PC-3 (cell line): ENCODE data around the gene MED13L. TPM values are rescaled to one million over a fixed set of nuclear protein-coding genes. Genes with fewer than 3 reads are reported as not detected.

ENCODE experiments used
- ATAC-seq: fragments of 200-7000 bp; cut with Tn5 transposase; 2 replicates; pipeline ENCODE4 v1.9.1; 2020; ENCODE audit warnings: mild to moderate bottlenecking, moderate library complexity
- BruUV-seq: library from RNA; stranded (reverse); fragments of 400-500 nt; replicated peaks from 2 replicates; lab custom pipeline; 2021; lab: Mats Ljungman, UMichigan
- CTCF ChIA-PET: fragments of 300-600 bp; sonication (Branson Sonifier 250); formaldehyde crosslinking; loops from one replicate; lab custom pipeline; 2022; ENCODE audit warnings: antibody characterized with exemption; lab: Charles Lee
- POLR2A ChIA-PET: fragments of 300-600 bp; sonication (Branson Sonifier 250); formaldehyde crosslinking; loops from one replicate; lab custom pipeline; 2022; ENCODE audit warnings: antibody characterized with exemption; ENCODE audit not compliant: unreplicated experiment; lab: Charles Lee
- DNase-seq: peaks from one replicate; pipeline ENCODE4 v3.0.0-alpha.2; 2015
- H2AFZ ChIP-seq: fragments of 300-600 bp; sonication (generic); 2 replicates; pipeline ENCODE4 v1.6.0; 2016; ENCODE audit warnings: antibody characterized with exemption, low read length
- H3F3A ChIP-seq: fragments of 300-600 bp; sonication (generic); one replicate; pipeline ENCODE4 v1.6.0; 2017; ENCODE audit warnings: antibody characterized with exemption, low read length, control low read depth, mild to moderate bottlenecking; ENCODE audit not compliant: unreplicated experiment
- H3K27ac ChIP-seq: fragments of 300-600 bp; sonication (generic); 2 replicates; pipeline ENCODE4 v1.5.1; 2016; ENCODE audit warnings: mild to moderate bottlenecking, low read length
- H3K27me3 ChIP-seq: fragments of 300-600 bp; sonication (generic); 2 replicates; pipeline ENCODE4 v1.6.1; 2016; ENCODE audit warnings: low read length, mixed read lengths
- H3K36me3 ChIP-seq: fragments of 300-600 bp; sonication (generic); 2 replicates; pipeline ENCODE4 v1.6.1; 2016; ENCODE audit warnings: low read depth, mixed run types, low read length, mixed read lengths
- H3K4me1 ChIP-seq: fragments of 300-600 bp; sonication (generic); 2 replicates; pipeline ENCODE4 v1.5.1; 2016; ENCODE audit warnings: low read length; ENCODE audit not compliant: insufficient read depth
- H3K4me2 ChIP-seq: fragments of 300-600 bp; sonication (generic); 2 replicates; pipeline ENCODE4 v1.6.0; 2016; ENCODE audit warnings: low read length
- H3K4me3 ChIP-seq: fragments of 300-600 bp; sonication (generic); 2 replicates; pipeline ENCODE4 v1.5.1; 2016; ENCODE audit warnings: mild to moderate bottlenecking, low read length, mixed read lengths
- H3K79me2 ChIP-seq: fragments of 300-600 bp; sonication (generic); 2 replicates; pipeline ENCODE4 v1.6.1; 2017; ENCODE audit warnings: low read length, mixed read lengths
- H3K9ac ChIP-seq: fragments of 300-600 bp; sonication (generic); 2 replicates; pipeline ENCODE4 v1.6.0; 2016; ENCODE audit warnings: mild to moderate bottlenecking, low read length
- H3K9me2 ChIP-seq: fragments of 300-600 bp; sonication (generic); replicated peaks from 2 replicates; pipeline ENCODE4 v1.6.1; 2016; ENCODE audit warnings: mixed run types, low read length, mixed read lengths
- H3K9me3 ChIP-seq: fragments of 300-600 bp; sonication (generic); 2 replicates; pipeline ENCODE4 v1.6.1; 2016; ENCODE audit warnings: low read length, mixed read lengths
- H4K20me1 ChIP-seq: fragments of 300-600 bp; sonication (generic); 2 replicates; pipeline ENCODE4 v1.6.1; 2016; ENCODE audit warnings: low read length, mixed read lengths
- EZH2 ChIP-seq: fragments of 300-600 bp; sonication (generic); IDR thresholded peaks from one replicate; pipeline ENCODE4 v1.6.1; 2017; ENCODE audit warnings: antibody characterized with exemption, mild to moderate bottlenecking, low read length; ENCODE audit not compliant: unreplicated experiment
- EZH2phosphoT487 ChIP-seq: fragments of 300-600 bp; sonication (generic); IDR thresholded peaks from 2 replicates; pipeline ENCODE4 v1.6.1; 2018; ENCODE audit warnings: mild to moderate bottlenecking, antibody characterized with exemption, low read length, borderline replicate concordance
- intact Hi-C: fragments of 100-400 bp; cut with micrococcal nuclease; formaldehyde crosslinking; loops from 2 replicates; pipeline ENCODE4 v1.9.0; 2023
- total RNA-seq: library from RNA; depleted of rRNA; stranded (reverse); fragments of >200 nt; gene quantifications from 2 replicates; pipeline ENCODE4 v1.2.3, GENCODE V29; 2014
- TF ChIP-seq, protein P1 (sequence below): fragments of 300-600 bp; sonication (generic); conservative IDR thresholded peaks from 2 replicates; pipeline ENCODE4 v1.5.1; 2017; ENCODE audit warnings: antibody characterized with exemption, low read depth, mild to moderate bottlenecking, low read length

The MED13L gene
- total RNA-seq, 1 experiment from 2014 or later, result 61.2 TPM

DNA sequence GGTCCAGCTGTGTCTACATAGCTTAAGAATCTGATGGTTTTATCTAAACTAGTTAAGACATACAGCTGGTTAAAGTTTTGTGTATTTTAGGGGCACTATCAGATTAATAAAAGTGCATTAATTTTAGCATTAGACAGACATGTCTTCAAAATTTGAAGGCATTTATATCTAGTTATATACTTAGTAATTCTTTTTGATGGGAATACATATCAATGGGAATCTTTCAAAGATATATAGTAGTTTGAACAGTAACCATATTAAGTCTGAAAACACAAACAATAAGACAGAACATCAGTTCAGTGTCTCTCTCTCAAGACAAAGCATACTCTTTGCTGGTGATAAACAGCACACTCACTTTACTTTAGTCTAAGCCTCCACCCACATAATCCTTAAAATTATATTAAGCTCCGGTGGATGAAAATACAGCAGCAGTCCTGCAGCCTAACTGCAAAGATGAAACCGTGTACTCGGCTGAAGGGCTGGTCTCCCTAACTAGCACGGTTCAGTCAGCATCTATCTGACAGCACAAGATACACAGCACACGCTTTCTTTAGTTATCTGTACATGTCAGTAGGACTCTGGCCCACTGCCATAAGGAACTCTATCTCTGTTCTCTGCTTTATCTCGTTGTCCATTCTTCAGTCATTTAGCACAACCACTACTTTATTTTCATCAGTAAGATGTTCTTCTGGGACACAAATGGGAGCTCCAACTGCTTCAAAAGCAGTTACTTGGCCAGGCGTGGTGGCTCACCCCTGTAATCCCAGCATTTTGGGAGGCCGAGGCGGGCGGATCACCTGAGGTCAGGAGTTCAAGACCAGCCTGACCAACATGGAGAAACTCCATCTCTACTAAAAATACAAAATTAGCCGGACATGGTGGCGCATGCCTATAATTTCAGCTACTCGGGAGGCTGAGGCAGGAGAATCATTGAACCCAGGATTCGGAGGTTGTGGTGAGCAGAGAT lies 80.5 kb downstream of the MED13L start:
- H3K4me3 ChIP-seq, result no peak overlapping the region
- no peaks in the 10 kb centered on the region for H3K27me3 ChIP-seq
- ATAC-seq (no peak; the same call in 1 of the 2 replicates), DNase-seq (no peak)
- H2AFZ ChIP-seq, result no peak overlapping the region
- no peak overlapping the region for H3K4me2 ChIP-seq
- ChIA-PET CTCF (no interaction called here), POLR2A (no interaction called here)
- H3K27ac ChIP-seq, result no peak overlapping the region
- intact Hi-C loops, result no loop called here
- no peaks in the 10 kb centered on the region for H3K9me2 ChIP-seq
- peaks cover 100% of the 10 kb centered on the region for H3K79me2 ChIP-seq
- TF ChIP-seq, protein P1, sequence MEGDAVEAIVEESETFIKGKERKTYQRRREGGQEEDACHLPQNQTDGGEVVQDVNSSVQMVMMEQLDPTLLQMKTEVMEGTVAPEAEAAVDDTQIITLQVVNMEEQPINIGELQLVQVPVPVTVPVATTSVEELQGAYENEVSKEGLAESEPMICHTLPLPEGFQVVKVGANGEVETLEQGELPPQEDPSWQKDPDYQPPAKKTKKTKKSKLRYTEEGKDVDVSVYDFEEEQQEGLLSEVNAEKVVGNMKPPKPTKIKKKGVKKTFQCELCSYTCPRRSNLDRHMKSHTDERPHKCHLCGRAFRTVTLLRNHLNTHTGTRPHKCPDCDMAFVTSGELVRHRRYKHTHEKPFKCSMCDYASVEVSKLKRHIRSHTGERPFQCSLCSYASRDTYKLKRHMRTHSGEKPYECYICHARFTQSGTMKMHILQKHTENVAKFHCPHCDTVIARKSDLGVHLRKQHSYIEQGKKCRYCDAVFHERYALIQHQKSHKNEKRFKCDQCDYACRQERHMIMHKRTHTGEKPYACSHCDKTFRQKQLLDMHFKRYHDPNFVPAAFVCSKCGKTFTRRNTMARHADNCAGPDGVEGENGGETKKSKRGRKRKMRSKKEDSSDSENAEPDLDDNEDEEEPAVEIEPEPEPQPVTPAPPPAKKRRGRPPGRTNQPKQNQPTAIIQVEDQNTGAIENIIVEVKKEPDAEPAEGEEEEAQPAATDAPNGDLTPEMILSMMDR, result no peak
- TF ChIP-seq EZH2phosphoT487 (no peak), EZH2 (no peak)
- H3K9me3 ChIP-seq, result no peaks in the 10 kb centered on the region
- H4K20me1 ChIP-seq, result peaks cover 38% of the 10 kb centered on the region
- H3F3A ChIP-seq, result no peaks in the 10 kb centered on the region
- no TSS peak for BruUV-seq
- H3K4me1 ChIP-seq, result peaks cover 8% of the 10 kb centered on the region
- no peak overlapping the region for H3K9ac ChIP-seq
- no peaks in the 10 kb centered on the region for H3K36me3 ChIP-seq

DNA sequence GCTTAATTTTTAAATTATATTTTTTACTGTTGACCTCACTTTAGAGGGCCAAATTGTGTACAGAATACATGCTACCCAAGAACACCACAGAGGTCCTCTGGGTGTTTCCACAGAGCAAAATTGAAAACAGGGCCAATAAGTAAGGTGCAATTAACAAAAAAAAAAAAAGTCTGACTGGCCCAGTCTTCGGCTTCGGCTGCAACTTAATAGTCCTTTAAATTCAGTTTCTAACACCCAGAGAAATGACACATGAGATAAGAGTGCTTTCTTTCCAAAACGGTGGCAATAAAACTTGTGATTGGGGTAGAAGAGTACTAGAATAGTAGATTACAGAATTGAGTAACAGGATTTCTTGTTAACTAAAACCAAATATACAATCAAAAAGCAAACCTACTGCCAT lies 81.3 kb downstream of the MED13L start:
- ChIA-PET POLR2A (interaction anchor here (0.6 kb wide), 1 partner anchor 223 kb away, joined by 4 read pairs; no protein-coding TSS in a partner anchor), CTCF (interaction anchor here (0.7 kb wide), 1 partner anchor 17 kb away, joined by 3 read pairs; no protein-coding TSS in a partner anchor)
- Histone ChIP-seq H3K4me1 (peaks cover 5% of the 10 kb centered on the region), H3K27ac (no peak overlapping the region), H3F3A (no peaks in the 10 kb centered on the region), H3K36me3 (no peaks in the 10 kb centered on the region), H4K20me1 (peaks cover 30% of the 10 kb centered on the region), H3K9me3 (no peaks in the 10 kb centered on the region), H3K4me3 (no peak overlapping the region), H3K4me2 (no peak overlapping the region), H3K79me2 (peaks cover 99% of the 10 kb centered on the region), H3K27me3 (no peaks in the 10 kb centered on the region), H2AFZ (no peak overlapping the region), H3K9me2 (no peaks in the 10 kb centered on the region), H3K9ac (no peak overlapping the region)
- no TSS peak for BruUV-seq
- TF ChIP-seq EZH2 (no peak), EZH2phosphoT487 (no peak)
- TF ChIP-seq, protein P1, result no peak
- no peak for ATAC-seq
- DNase-seq, result no peak
- intact Hi-C loops, result no loop called here

DNA sequence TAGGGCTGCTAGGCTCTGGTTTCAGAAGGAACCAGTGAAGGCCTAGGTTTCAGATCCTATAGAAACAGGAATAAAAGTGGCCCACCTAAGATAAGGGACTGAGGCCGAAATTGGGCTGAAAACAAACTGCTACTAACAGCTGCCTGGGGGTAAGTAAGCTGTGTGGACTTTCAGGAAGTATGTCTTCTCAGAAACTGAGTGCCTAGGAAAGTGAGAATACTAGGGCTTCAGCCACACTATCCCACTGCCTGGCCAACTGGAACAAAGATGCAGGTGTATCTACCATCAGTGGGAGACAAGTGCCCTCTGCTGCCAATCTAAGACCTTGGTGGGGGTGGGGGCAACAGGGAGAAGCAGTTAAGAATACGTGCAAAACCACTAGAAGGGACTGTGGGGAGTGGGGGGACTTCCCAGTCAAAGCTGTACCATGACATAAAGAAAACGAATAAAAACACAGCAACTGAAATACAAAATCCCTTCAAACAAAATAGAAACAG lies 82.5 kb downstream of the MED13L start:
- POLR2A ChIA-PET, result no interaction called here
- ATAC-seq, result no peak; the same call in 1 of the 2 replicates

More for the DNA sequence above, 82.5 kb downstream of the MED13L start:
- no peaks in the 10 kb centered on the region for H3K27me3 ChIP-seq
- intact Hi-C loops, result no loop called here
- peaks cover 21% of the 10 kb centered on the region for H4K20me1 ChIP-seq
- no peak overlapping the region for H3K27ac ChIP-seq
- no peaks in the 10 kb centered on the region for H3K9me3 ChIP-seq
- H3K9me2 ChIP-seq, result no peaks in the 10 kb centered on the region
- H3K4me1 ChIP-seq, result no peaks in the 10 kb centered on the region
- no peak overlapping the region for H2AFZ ChIP-seq
- H3K4me3 ChIP-seq, result no peak overlapping the region
- H3K36me3 ChIP-seq, result no peaks in the 10 kb centered on the region
- no peak overlapping the region for H3K9ac ChIP-seq
- DNase-seq, result no peak
- no peak for TF ChIP-seq EZH2phosphoT487
- TF ChIP-seq, protein P1, result peak; percentile 32; the same call in 1 of the 2 replicates
- H3F3A ChIP-seq, result no peaks in the 10 kb centered on the region
- peaks cover 99% of the 10 kb centered on the region for H3K79me2 ChIP-seq
- H3K4me2 ChIP-seq, result no peak overlapping the region
- BruUV-seq, result no TSS peak
- CTCF ChIA-PET, result no interaction called here
